DOHH2 (cell line): ENCODE results near the gene NTMT1.

Experiments used
- EZH2phosphoT487 ChIP-seq: fragments of 200-600 bp; sonication (generic); IDR thresholded peaks from 2 replicates; pipeline ENCODE4 v1.6.1; 2017; ENCODE audit warnings: borderline replicate concordance, mild to moderate bottlenecking, antibody characterized with exemption, low read length, moderate library complexity, mixed read lengths
- TF ChIP-seq, protein P1 (sequence below): fragments of 200-600 bp; sonication (generic); IDR thresholded peaks from one replicate; pipeline ENCODE4 v1.5.1; 2014; ENCODE audit warnings: antibody characterized with exemption, mild to moderate bottlenecking, low read depth, low read length; ENCODE audit not compliant: poor library complexity, severe bottlenecking

DNA sequence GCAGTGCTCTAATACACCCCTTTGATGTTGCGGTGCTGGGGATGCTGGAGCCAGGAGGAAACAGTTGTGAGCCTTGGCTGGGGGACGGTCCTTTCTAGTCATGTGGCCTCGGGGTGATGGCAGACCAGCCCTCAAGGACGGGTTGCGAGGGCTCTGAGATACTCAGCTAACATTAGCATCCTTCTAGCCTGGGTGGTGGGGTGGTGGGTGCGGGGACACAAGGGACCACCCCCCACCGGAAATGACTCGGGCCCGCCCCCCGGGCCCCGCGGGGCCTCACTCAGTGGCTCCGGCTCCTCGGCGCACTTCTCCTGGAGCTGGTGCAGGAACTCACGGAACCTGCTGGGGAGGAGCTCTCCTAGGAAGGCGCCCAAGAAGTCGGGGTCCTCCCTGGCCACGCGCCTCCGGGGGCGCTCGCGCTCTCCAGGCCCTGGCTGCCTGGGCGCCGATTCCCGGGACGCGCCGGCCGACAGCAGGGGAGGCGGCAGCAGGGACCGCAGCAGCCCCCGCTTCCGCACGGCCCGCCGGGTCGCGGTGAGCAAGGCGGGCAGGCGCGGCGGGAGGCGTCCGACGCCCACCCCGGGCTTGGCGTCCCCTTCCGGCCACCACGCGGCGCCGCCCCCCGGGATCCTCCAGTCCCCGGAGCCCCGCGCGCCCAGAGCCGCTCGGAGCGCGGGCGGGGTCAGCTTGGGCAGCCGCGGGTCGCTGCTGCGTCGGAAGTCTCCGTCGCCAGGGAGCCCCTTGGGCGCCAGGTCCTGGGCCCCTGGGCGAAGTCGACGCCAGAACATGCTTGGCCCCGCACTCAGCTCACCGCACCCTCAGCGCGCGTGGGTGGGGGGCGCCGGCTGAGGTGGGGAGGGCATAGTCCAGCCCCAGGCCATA is 5.9 kb upstream of the NTMT1 start:
- TF ChIP-seq, protein P1, sequence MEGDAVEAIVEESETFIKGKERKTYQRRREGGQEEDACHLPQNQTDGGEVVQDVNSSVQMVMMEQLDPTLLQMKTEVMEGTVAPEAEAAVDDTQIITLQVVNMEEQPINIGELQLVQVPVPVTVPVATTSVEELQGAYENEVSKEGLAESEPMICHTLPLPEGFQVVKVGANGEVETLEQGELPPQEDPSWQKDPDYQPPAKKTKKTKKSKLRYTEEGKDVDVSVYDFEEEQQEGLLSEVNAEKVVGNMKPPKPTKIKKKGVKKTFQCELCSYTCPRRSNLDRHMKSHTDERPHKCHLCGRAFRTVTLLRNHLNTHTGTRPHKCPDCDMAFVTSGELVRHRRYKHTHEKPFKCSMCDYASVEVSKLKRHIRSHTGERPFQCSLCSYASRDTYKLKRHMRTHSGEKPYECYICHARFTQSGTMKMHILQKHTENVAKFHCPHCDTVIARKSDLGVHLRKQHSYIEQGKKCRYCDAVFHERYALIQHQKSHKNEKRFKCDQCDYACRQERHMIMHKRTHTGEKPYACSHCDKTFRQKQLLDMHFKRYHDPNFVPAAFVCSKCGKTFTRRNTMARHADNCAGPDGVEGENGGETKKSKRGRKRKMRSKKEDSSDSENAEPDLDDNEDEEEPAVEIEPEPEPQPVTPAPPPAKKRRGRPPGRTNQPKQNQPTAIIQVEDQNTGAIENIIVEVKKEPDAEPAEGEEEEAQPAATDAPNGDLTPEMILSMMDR = no peak
- no peak for TF ChIP-seq EZH2phosphoT487
